ENCODE results near the gene NTN5.
"Not testable (repeated sequence)": the region's sequence is repeated elsewhere in the genome, so short reads cannot be mapped to it uniquely, and the experiment has no call there.

Gene NTN5

GRCh38 chr19:48685583-48685982 is 12.8 kb upstream of the NTN5 start:
- H3K4me3 ChIP-seq (ENCODE audit: low read depth, low read length): no peak overlapping the region
- DNase-seq (ENCODE audit: low read depth): no peak
- TF ChIP-seq CTCF (IDR thresholded peaks at IDR 0.05; ENCODE audit: insufficient read depth, low read depth, low read length, missing control alignments): no peak

GRCh38 chr19:48683349-48683748 is 10.5 kb upstream of the NTN5 start:
- no peak for DNase-seq (ENCODE audit: low read depth)
- TF ChIP-seq CTCF (IDR thresholded peaks at IDR 0.05; ENCODE audit: insufficient read depth, low read depth, low read length, missing control alignments): no peak
- no peak overlapping the region for H3K4me3 ChIP-seq (ENCODE audit: low read depth, low read length)

GRCh38 chr19:48681127-48681470 is 8.3 kb upstream of the NTN5 start:
- no peak for TF ChIP-seq CTCF (IDR thresholded peaks at IDR 0.05; ENCODE audit: insufficient read depth, low read depth, low read length, missing control alignments)
- H3K4me3 ChIP-seq (ENCODE audit: low read depth, low read length): no peak overlapping the region
- DNase-seq (ENCODE audit: low read depth): peak; percentile 49

- TF ChIP-seq CTCF (IDR thresholded peaks at IDR 0.05; ENCODE audit: insufficient read depth, low read depth, low read length, missing control alignments): no peak
- H3K4me3 ChIP-seq (ENCODE audit: low read depth, low read length): no peak overlapping the region
- no peak for DNase-seq (ENCODE audit: low read depth)
These were observed 7.8 kb upstream of the NTN5 start for GRCh38 chr19:48680436-48681126.

- not testable (repeated sequence) for DNase-seq (ENCODE audit: low read depth); H3K4me3 ChIP-seq (ENCODE audit: low read depth, low read length)
These were observed 7.2 kb upstream of the NTN5 start for GRCh38 chr19:48680006-48680405.

GRCh38 chr19:48678201-48678600 is 5.4 kb upstream of the NTN5 start:
- TF ChIP-seq CTCF (IDR thresholded peaks at IDR 0.05; ENCODE audit: insufficient read depth, low read depth, low read length, missing control alignments): no peak
- no peak for DNase-seq (ENCODE audit: low read depth)
- H3K4me3 ChIP-seq (ENCODE audit: low read depth, low read length): no peak overlapping the region

- no peak overlapping the region for H3K4me3 ChIP-seq (ENCODE audit: low read depth, low read length)
- TF ChIP-seq CTCF (IDR thresholded peaks at IDR 0.05; ENCODE audit: insufficient read depth, low read depth, low read length, missing control alignments): no peak
- DNase-seq (ENCODE audit: low read depth): no peak
These were observed 4.1 kb upstream of the NTN5 start for GRCh38 chr19:48676887-48677286.
